ENCODE measurements around the gene TTC39B.

DNA sequence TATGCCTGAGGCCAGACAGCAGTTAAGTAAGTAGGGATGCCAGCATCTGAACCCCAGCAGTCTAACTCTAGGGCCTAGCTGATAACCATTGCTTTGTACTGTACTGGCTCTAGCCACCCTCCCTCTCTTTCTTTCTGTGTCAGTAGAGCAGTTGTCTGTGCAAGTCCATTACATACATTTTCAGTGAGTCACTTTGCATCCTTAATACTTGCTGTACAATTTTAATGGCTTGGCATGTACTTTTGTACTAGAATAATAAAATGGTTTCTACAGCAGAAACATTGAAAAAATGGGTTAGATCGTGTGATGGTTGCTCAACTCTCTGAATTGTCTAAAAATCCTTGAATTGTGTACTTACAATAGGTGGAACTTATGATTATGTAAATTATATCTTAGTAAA is 1.5 kb upstream of the TTC39B start:
- TF ChIP-seq, protein P1, sequence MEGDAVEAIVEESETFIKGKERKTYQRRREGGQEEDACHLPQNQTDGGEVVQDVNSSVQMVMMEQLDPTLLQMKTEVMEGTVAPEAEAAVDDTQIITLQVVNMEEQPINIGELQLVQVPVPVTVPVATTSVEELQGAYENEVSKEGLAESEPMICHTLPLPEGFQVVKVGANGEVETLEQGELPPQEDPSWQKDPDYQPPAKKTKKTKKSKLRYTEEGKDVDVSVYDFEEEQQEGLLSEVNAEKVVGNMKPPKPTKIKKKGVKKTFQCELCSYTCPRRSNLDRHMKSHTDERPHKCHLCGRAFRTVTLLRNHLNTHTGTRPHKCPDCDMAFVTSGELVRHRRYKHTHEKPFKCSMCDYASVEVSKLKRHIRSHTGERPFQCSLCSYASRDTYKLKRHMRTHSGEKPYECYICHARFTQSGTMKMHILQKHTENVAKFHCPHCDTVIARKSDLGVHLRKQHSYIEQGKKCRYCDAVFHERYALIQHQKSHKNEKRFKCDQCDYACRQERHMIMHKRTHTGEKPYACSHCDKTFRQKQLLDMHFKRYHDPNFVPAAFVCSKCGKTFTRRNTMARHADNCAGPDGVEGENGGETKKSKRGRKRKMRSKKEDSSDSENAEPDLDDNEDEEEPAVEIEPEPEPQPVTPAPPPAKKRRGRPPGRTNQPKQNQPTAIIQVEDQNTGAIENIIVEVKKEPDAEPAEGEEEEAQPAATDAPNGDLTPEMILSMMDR (IDR thresholded peaks at IDR 0.05; ENCODE audit: insufficient read depth, low read depth, low read length): no peak
- TF ChIP-seq EZH2 (IDR thresholded peaks at IDR 0.05; ENCODE audit: insufficient read depth, low read length): no peak
